GM18951 (cell line): ENCODE measurements around the gene OTUD1.

ENCODE experiments used
- POLR2A ChIP-seq: IDR thresholded peaks from 4 replicates; pipeline ENCODE4 v1.6.1; 2011; ENCODE audit warnings: mild to moderate bottlenecking; ENCODE audit not compliant: insufficient read length, insufficient read depth; ENCODE audit errors: extremely low read depth
- in situ Hi-C: fragments of 300-500 bp; cut with MboI; formaldehyde crosslinking; loops from one replicate; pipeline ENCODE4 v1.12.0; 2022; ENCODE audit warnings: low sequenced_read_pairs, mixed read lengths, inconsistent platforms; ENCODE audit not compliant: unreplicated experiment

The OTUD1 gene

DNA sequence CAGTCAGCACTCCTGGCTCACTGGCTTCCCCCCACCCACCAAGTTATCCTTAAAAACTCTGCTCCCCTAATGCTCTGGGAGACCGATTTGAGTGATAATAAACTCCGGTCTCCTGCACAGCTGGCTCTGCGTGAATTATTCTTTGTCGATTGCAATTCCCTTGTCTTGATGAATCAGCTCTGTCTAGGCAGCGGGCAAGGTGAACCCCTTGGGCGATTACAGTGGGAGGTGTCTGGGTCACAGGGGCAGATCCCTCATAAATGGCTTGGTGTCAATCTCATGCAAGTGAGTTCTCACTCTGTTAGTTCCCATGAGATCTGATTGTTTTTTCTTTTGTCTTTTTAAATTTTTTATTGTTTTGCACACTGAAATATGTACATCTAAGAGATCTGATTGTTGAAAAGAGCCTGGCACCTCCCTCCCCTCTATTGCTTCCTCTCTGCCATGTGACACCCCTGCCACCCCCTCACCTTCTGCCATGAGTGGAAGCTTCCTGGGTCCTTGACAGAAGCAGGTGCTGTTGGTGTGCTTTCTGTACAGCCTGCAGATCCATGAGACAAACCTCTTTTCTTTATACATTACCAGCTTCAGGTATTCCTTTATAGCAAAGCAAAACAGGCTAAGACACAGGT, 20.5 kb downstream of the OTUD1 start:
- no peak for TF ChIP-seq POLR2A
- in situ Hi-C loops: no loop called here

DNA sequence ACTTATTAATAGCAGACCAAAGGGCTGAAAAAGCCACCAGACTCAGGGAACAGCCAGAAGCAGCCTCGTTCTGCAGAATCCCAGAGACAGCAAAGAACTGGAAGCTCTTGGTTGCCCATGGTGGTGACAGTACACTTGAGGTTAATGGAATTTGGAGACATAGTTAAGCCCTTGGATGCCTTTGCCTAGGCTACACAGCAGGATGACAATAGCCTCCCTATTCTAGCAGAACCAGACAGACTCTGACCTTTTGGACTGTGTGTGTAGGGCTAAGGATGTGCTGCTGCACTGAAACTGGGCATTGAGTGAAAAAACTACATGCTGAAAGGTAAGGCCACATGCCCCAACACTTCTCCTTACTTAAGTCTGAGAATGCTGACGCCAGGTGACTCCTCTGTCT, 22.7 kb downstream of the OTUD1 start:
- TF ChIP-seq POLR2A: no peak
- in situ Hi-C loops: no loop called here

DNA sequence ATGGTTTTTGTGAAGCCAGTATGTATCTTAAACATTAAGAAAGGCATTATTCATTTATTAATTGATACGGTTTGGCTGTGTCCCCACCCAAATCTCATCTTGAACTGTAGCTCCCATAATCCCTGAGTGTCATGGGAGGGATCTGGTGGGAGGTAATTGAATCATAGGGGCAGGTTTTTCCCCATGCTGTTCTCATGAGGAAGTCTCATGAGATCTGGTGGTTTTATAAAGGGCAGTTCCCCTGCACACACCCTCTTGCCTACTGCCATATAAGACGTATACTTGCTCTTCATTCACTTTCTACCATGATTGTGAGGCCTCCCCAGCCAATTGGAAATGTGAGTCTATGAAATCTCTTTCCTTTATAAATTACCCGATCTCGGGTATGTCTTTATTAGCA, 28.1 kb downstream of the OTUD1 start:
- TF ChIP-seq POLR2A: no peak
- in situ Hi-C loops: no loop called here

DNA sequence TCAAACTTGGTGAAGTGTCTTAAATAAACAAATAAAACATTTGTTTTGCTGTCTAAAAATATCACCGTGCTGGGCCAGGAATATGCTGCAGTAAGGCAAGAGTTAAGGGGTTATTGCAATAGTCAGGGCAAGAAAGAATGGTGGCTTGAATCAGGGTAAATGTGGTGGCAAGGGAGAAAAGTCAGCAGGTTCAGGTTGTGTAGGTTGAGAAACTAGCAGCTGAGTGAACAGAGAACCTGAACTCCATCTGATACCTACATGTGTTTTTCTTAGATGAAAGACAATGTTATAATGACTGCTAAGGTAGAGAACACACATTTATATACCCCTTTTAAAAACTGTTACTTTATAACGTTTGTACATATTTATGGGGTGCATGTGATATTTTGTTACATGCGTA, 28.7 kb downstream of the OTUD1 start:
- in situ Hi-C loops: no loop called here
- no peak for TF ChIP-seq POLR2A

DNA sequence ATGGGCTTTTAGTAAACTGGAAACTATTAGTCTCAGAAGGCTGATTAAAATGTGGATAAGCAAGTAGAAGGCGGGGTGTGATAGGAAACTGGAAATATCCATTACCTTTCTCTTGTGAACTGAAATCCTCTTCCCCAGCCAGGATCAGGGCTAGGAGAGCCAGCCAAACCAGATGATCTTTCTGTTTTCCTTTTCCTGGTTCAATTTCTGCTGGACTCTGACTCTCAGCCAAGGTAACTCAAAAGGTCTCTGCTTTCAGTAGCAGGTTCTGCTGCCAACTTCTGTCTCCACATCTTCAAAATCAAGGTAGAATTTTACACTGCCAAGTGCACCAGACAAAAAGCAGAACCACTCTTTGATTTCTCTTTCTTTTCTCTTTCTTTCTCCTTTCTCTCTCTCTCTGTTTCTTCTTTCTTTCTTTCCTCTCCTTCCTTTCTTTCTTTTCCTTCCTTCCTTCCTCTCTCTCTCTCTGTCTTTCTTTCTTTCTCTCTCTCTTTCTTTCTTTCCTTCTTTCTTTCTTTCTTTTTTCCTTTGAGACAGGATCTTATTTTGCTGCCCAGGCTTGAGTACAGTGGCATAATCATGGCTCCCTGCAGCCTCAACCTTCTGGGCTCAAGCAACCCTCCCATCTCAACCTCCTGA, 30.8 kb downstream of the OTUD1 start:
- TF ChIP-seq POLR2A: no peak
- in situ Hi-C loops: no loop called here

DNA sequence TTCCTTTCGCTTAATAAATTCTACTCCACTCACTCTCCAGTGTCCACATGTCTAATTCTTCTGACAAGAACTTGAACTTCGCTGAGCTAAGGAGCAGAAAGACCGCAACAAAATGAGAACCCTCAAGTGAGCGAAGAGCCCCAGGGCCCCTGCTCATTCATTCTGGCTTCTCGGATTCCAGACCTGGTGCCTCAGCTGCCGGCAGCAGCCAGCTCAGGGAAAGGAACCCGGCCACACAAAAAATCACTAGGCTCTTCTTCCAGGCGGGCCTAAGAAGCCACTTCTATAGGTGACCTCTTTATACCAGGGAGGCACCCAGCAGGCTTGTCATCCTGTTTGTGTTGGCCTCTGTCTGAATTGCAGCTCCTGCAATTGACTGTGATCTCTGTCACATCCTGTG, 33.3 kb downstream of the OTUD1 start:
- TF ChIP-seq POLR2A: no peak
- in situ Hi-C loops: no loop called here

DNA sequence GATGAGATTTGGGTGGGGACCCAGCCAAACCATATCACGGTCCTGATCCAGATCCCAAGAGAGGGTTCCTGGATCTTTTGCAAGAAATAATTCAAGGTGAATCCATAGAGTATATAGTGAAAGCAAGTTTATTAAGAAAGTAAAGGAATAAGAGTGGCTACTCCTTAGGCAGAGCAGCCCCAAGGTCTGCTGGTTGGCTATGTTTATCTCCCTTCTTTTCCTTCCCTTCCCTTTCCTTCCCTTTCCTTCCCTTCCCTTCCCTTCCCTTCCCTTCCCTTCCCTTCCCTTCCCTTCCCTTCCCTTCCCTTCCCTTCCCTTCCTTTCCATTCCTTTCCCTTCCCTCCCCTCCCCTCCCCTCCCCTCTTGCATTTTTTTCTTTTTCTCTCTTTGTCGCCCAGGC, 35.2 kb downstream of the OTUD1 start:
- TF ChIP-seq POLR2A: no peak
- in situ Hi-C loops: no loop called here

DNA sequence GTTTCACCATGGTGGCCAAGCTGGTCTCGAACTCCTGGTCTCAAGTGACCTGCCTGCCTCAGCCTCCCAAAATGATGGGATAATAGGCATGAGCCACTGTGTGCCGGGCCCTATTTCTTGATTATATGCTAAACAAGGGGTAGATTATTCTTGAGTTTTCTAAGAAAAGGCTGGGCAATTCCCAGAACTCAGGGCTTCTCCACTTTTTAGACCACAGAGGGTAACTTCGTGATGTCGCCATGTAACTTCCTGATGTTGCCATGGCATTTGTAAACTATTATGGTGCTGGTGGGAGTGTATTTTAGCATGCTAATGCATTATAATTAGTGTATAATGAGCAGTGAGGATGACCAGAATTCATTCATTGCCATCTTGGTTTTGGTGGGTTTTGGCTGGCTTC, 35.8 kb downstream of the OTUD1 start:
- TF ChIP-seq POLR2A: no peak
- in situ Hi-C loops: no loop called here

DNA sequence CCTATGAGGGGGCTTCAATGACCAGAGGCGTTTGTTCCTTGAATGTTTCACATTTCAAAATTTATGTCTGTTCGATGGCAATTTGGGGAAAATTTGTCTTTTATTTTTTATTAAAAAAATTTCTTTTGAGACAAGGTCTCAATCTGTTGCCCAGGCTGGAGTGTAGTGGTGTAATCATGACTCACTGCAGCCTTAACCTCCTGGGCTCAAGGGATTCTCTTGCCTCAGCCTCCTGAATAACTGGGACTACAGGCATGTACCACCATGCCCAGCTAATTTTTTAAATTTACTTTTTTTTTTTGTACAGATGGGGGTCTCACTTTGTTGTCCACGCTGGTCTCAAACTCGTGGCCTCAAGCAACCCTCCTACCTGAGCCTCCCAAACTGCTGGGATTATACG, 39.7 kb downstream of the OTUD1 start:
- TF ChIP-seq POLR2A: no peak
- in situ Hi-C loops: no loop called here

DNA sequence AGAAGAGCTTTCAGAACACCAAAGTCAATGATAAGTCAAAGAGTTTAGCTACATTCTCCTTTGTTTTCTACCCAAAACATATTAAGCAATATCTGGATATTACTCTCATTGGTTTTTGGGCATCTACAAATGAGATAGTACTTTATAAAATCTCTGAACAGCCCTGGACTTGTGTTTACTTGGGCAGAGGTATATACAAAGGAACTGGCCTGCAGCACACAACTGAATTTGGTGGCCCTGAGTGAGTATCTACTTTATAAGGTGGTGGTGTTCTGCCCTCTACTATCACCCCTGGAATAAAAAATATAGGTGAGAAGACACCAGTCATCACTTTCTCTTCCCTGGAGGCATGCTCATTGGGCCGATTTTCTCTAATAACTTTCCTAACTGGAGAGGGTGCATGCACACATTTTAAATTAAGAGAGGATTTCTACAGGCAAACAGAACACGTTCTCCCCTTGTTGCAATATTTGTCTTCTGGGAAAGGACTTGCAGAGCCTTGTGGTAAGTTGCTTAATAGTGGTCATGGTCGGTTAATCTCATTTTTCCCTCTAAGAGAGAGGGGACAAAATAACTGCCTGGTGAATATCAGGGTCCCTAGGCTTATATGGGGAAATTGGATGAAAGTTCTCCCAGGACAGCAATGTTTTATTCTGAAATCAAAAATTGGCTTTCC, 41.1 kb downstream of the OTUD1 start:
- in situ Hi-C loops: no loop called here

DNA sequence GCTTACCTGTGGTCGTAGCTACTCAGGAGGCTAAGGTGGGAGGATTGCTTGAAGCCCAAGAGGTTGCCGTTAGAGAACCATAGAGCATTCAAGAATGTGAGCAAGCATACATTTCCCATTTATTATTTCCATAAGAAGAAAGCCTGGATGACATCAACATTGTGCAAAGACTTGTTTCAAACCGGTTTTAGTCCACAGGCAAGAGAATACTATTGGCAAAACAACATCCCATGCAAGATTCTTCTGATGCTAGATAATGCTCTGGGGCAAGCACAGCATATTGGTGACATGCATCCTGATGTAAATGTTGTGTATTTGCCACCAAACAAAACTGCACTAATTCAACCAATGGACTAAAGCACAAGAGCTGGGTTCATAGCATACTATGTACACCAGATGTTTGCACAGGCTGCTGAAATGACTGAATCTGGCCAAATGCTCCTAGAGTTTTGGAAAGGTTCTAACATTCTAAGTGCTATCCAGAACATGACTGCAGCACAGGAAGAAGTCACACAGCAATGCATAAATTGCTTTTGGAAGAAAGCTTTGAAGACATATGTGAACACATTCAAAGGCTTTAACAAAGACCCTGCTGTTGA, 42.6 kb downstream of the OTUD1 start:
- in situ Hi-C loops: no loop called here
- no peak for TF ChIP-seq POLR2A

More for the DNA sequence above, 41.1 kb downstream of the OTUD1 start:
- TF ChIP-seq POLR2A: no peak

DNA sequence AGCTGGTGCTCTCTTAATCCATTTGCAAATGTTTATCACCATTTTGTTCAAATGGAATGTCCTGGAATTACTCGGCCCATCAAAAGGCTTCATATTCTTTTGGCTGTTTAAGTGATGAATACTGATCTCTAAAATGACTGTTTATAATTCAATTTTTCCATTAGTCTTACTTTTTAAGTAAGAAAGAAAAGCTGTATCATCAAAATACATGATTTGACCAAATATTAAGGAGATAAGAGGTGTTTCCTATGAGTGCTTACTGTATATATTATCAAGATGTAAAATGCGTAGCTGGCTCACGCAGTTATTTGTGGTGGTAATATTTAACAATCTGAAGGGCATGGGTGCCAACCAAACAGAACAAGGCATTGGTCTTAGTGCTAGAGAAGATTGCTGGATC, 51.2 kb downstream of the OTUD1 start:
- TF ChIP-seq POLR2A: no peak
- in situ Hi-C loops: no loop called here
